ENCODE measurements around the gene PCID2. TPM values are rescaled to one million over a fixed set of nuclear protein-coding genes. Genes with fewer than 3 reads are reported as not detected.

Gene PCID2
- total and polyA plus RNA-seq, 2 of the 13 experiments (the other 11 are each of a cell fraction or from before 2014, with no cell fraction given), result 65.0 to 111 TPM

GRCh38 chr13:113183450-113184129 lies 24.9 kb downstream of the PCID2 start (continued):
- no peak for TF ChIP-seq ZFAT (CRISPR knock-in tag; conservative IDR thresholded peaks at IDR 0.05)
- peak; percentile 100 for TF ChIP-seq ZNF3 (CRISPR knock-in tag; IDR thresholded peaks at IDR 0.05)
- TF ChIP-seq TRAFD1 (CRISPR knock-in tag; IDR thresholded peaks at IDR 0.05; ENCODE audit: borderline replicate concordance), result no peak
- peak; percentile 35; the same call in 1 of the 2 replicates for TF ChIP-seq ZNF878 (CRISPR knock-in tag; IDR thresholded peaks at IDR 0.05)
- no peak for TF ChIP-seq ZKSCAN1 (IDR thresholded peaks at IDR 0.05; ENCODE audit: low read length)
- no peak for TF ChIP-seq SNAI1 (CRISPR knock-in tag; IDR thresholded peaks at IDR 0.05; ENCODE audit: borderline replicate concordance)
- no peak for TF ChIP-seq ZNF713 (CRISPR knock-in tag; IDR thresholded peaks at IDR 0.05)
- no peak for TF ChIP-seq YY1 (IDR thresholded peaks at IDR 0.05; ENCODE audit: insufficient read depth, insufficient replicate concordance, low read depth, low read length)
- no peak for TF ChIP-seq FIP1L1 (IDR thresholded peaks at IDR 0.05; ENCODE audit: borderline replicate concordance, insufficient read depth, low read depth, low read length)
- TF ChIP-seq PBX2 (CRISPR knock-in tag; IDR thresholded peaks at IDR 0.05), result no peak
- TF ChIP-seq ZNF644 (CRISPR knock-in tag; IDR thresholded peaks at IDR 0.05; ENCODE audit: low read depth), result no peak
- TF ChIP-seq GMEB2 (CRISPR knock-in tag; IDR thresholded peaks at IDR 0.05; ENCODE audit: low read depth), result no peak
- TF ChIP-seq ETV5 (CRISPR knock-in tag; IDR thresholded peaks at IDR 0.05; ENCODE audit: borderline replicate concordance), result peak; percentile 60; the same call in 1 of the 2 replicates
- no peak for TF ChIP-seq ZFP41 (CRISPR knock-in tag; IDR thresholded peaks at IDR 0.05; ENCODE audit: borderline replicate concordance)
- no peak for TF ChIP-seq SRSF4 (IDR thresholded peaks at IDR 0.05; ENCODE audit: low read depth, low read length, poor library complexity, severe bottlenecking)
- TF ChIP-seq CENPT (CRISPR knock-in tag; IDR thresholded peaks at IDR 0.05; ENCODE audit: low read depth), result no peak
- no peak for TF ChIP-seq SIN3B (IDR thresholded peaks at IDR 0.05; ENCODE audit: low read length)
- no peak for TF ChIP-seq ZNF142 (CRISPR knock-in tag; IDR thresholded peaks at IDR 0.05)
- peak; percentile 46; the same call in 1 of the 2 replicates for TF ChIP-seq NCOA2 (CRISPR knock-in tag; IDR thresholded peaks at IDR 0.05)
- TF ChIP-seq ZNF224 (CRISPR knock-in tag; IDR thresholded peaks at IDR 0.05), result no peak

Data from HepG2 (cell line).